ENCODE data around the gene C7orf33. TPM values are rescaled to one million over a fixed set of nuclear protein-coding genes. Genes with fewer than 3 reads are reported as not detected.
"Not testable (repeated sequence)": the region's sequence is repeated elsewhere in the genome, so short reads cannot be mapped to it uniquely, and the experiment has no call there.

The C7orf33 gene
- total and polyA plus RNA-seq, 9 of the 15 experiments (the other 6 are each of a cell fraction or from before 2014, with no cell fraction given), result 0.04 TPM; not detected in 8

DNA sequence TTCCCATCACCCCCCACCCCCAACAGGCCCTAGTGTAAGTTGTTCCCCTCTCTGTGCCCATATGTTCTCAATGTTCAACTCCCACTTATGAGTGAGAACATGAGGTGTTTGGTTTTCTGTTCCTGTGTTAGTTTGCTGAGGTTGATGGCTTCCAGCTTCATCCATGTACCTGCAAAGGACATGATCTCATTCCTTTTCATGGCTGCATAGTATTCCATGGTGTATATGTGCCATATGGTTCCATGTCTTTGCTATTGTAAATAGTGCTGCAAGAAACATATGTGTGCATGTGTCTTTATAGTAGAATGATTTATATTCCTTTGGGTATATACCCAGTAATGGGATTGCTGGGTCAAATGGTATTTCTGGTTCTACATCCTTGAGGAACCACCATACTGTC is 17.0 kb upstream of the C7orf33 start:
- H3K36me3 ChIP-seq (ENCODE audit: control insufficient read depth, insufficient read depth, low read length); H4K20me1 ChIP-seq (replicated peaks; ENCODE audit: control insufficient read depth, insufficient read depth, low read length); H3K27ac ChIP-seq (ENCODE audit: extremely low read depth, low read depth, low read length); H3K27me3 ChIP-seq (ENCODE audit: control insufficient read depth in 2 of 2, insufficient read depth in 2 of 2, low read length in 2 of 2); in situ Hi-C loops (cut with MboI); H3K9me3 ChIP-seq (replicated peaks; ENCODE audit: control insufficient read depth, insufficient read depth, low read depth, low read length); POLR2A ChIA-PET; H3K4me3 ChIP-seq; H3K4me2 ChIP-seq (ENCODE audit: insufficient read depth, low read length); H3K4me1 ChIP-seq (replicated peaks in 1 of 2; ENCODE audit: control insufficient read depth in 2 of 2, insufficient read depth in 2 of 2, low read length in 2 of 2); CTCF ChIA-PET (ENCODE audit: low intra/inter-chr PET ratio); BruUV-seq (replicated peaks); H3K9me1 ChIP-seq (ENCODE audit: control insufficient read depth, insufficient read depth, low read length); H2AFZ ChIP-seq (ENCODE audit: low read depth, low read length); FAIRE-seq; H3K9ac ChIP-seq (ENCODE audit: insufficient read depth in 1 of 2, low read depth in 2 of 2, low read length in 2 of 2); DNase-seq (ENCODE audit: extremely low read depth in 1 of 4, low spot score in 3 of 4); H3K79me2 ChIP-seq (ENCODE audit: control insufficient read depth, insufficient read depth, low read length); ATAC-seq: not testable (repeated sequence)
- intact Hi-C loops (cut with micrococcal nuclease), result loop anchor here (2.0 to 10.0 kb wide), 2 partner anchors 47 to 501 kb away; no protein-coding TSS in a partner anchor
- peak; percentile 29 for TF ChIP-seq RBM25 (IDR thresholded peaks at IDR 0.05; ENCODE audit: low read depth, low read length, severe bottlenecking)
- TF ChIP-seq KDM1A (IDR thresholded peaks at IDR 0.05), result peak in 1 of 2 experiments; percentile 49; a peak in 2 of 4 replicates
- TF ChIP-seq BCOR (IDR thresholded peaks at IDR 0.05), result peak; percentile 70; the same call in 1 of the 2 replicates
- peak; percentile 94 for TF ChIP-seq ZNF146 (CRISPR knock-in tag; IDR thresholded peaks at IDR 0.05; ENCODE audit: unreplicated experiment)
- 0 out of 2 replicates have a peak, but pooled peaks have one; percentile 32 for TF ChIP-seq HDAC2 (IDR thresholded peaks at IDR 0.05)
